ENCODE data around the gene GTF2IRD1. TPM values are rescaled to one million over a fixed set of nuclear protein-coding genes. Genes with fewer than 3 reads are reported as not detected.
"Not testable (repeated sequence)": the region's sequence is repeated elsewhere in the genome, so short reads cannot be mapped to it uniquely, and the experiment has no call there.

The GTF2IRD1 gene
- total RNA-seq, result not detected

- no peaks in the 10 kb centered on the region for H3K9me3 Mint-ChIP-seq
- peaks cover 0 to 9% of the 10 kb centered on the region in 2 donors for H3K4me1 Mint-ChIP-seq (ENCODE audit: low read depth in 2 of 2)
- H3K4me3 Mint-ChIP-seq, result peak within 1 kb of the TSS; percentile 53
- H3K27me3 Mint-ChIP-seq, result peaks cover 15 to 20% of the 10 kb centered on the region in 2 donors
- peak; percentile 49 for DNase-seq (ENCODE audit: low spot score)
- H3K27ac Mint-ChIP-seq, result peak within 1 kb of the TSS; percentile 26 to 62
- no peak for ATAC-seq
- no peaks in the 10 kb centered on the region for H3K36me3 Mint-ChIP-seq
Measured at GRCh38 chr7:74453322-74454011, at the start of gene GTF2IRD1. GTF2IRD1 (plus strand) TSS chr7:74453906; CDS start chr7:74508081, 54,175 bp downstream.

GRCh38 chr7:74404388-74404700, 49.4 kb upstream of the GTF2IRD1 start:
- Mint-ChIP-seq H3K4me3 (no peak overlapping the region), H3K9me3 (no peaks in the 10 kb centered on the region), H3K36me3 (no peaks in the 10 kb centered on the region), H3K27me3 (no peaks in the 10 kb centered on the region), H3K4me1 (ENCODE audit: low read depth in 2 of 2) (no peaks in the 10 kb centered on the region), H3K27ac (no peak overlapping the region)
- DNase-seq (ENCODE audit: low spot score) (no peak), ATAC-seq (no peak)

GRCh38 chr7:74404741-74405140, 49.0 kb upstream of the GTF2IRD1 start:
- no peak overlapping the region for H3K4me3 Mint-ChIP-seq
- DNase-seq (ENCODE audit: low spot score), result no peak
- no peaks in the 10 kb centered on the region for H3K27me3 Mint-ChIP-seq
- H3K27ac Mint-ChIP-seq, result no peak overlapping the region
- ATAC-seq, result no peak
- H3K36me3 Mint-ChIP-seq, result no peaks in the 10 kb centered on the region
- H3K9me3 Mint-ChIP-seq, result no peaks in the 10 kb centered on the region
- no peaks in the 10 kb centered on the region for H3K4me1 Mint-ChIP-seq (ENCODE audit: low read depth in 2 of 2)

DNA sequence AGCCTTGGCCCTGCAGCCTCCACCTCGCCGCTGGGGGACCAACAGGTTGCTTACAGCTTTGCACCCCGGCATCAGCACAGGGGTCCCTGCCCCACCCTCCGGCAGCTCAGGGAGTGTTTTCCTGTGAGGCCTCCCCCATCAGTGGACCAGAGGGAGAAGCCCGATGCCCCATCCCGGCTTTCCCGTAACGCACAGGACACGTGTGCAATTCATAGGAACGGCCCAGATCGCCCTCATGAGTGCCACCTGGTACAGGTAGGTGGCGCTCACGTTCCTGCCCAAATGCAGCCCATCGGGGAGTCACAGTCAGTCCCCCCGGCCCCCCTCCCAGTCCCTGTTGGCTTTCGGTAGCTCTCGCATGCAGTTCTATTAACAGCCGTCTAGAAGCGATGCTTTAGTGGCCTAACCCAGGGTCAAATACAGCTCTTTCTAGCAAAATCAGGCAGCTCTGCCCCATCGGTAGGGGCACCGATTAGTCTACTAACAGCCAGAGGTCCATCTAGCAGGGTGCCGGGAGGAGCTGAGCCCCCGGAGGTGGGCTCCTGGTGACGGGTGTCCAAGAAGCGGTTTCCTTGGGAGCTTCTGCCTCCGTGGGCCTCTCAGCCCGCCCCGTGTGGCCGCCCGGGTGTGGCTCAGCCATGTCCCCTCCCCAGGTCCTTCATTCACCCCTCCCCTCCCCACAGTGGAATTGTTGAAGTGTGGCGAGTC, 48.4 kb upstream of the GTF2IRD1 start:
- Mint-ChIP-seq H3K27ac (no peak overlapping the region), H3K4me3 (no peak overlapping the region), H3K4me1 (ENCODE audit: low read depth in 2 of 2) (no peaks in the 10 kb centered on the region), H3K27me3 (no peaks in the 10 kb centered on the region), H3K9me3 (no peaks in the 10 kb centered on the region), H3K36me3 (no peaks in the 10 kb centered on the region)
- no peak for DNase-seq (ENCODE audit: low spot score)
- ATAC-seq, result no peak

DNA sequence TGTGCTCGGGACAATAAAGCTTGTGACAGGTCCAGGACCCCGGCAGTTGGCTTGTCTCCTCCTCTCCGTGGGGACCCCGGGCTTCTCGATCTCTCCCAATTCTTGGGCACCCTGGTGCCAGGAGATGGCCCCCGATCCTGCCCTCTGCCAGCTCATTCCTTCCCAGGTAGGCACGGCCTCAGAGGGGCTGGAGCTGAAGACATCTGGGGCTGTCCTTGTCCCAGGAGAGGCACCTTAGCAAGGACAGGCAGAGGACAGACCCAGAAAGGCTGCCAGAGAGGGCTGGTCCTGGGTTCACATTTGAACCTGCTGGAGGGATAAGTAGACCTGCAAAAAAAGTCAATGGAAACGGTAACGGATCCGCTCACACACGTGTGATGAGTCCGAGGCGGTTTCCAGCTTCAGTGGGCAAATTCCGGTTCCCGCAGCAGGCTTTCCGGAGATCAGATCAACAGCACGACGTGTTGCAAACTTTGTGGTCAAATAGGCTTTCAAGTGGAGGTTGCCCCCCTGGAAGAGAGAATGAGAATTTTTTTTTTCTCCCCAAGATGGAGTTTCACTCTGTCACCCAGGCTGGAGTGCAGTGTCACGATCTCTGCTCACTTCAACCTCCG, 47.7 kb upstream of the GTF2IRD1 start:
- no peaks in the 10 kb centered on the region for H3K9me3 Mint-ChIP-seq
- H3K4me1 Mint-ChIP-seq (ENCODE audit: low read depth in 2 of 2), result no peaks in the 10 kb centered on the region
- H3K4me3 Mint-ChIP-seq, result no peak overlapping the region
- no peak overlapping the region for H3K27ac Mint-ChIP-seq
- no peak for DNase-seq (ENCODE audit: low spot score)
- no peaks in the 10 kb centered on the region for H3K36me3 Mint-ChIP-seq
- no peak for ATAC-seq
- H3K27me3 Mint-ChIP-seq, result peaks cover 0 to 3% of the 10 kb centered on the region in 2 donors

DNA sequence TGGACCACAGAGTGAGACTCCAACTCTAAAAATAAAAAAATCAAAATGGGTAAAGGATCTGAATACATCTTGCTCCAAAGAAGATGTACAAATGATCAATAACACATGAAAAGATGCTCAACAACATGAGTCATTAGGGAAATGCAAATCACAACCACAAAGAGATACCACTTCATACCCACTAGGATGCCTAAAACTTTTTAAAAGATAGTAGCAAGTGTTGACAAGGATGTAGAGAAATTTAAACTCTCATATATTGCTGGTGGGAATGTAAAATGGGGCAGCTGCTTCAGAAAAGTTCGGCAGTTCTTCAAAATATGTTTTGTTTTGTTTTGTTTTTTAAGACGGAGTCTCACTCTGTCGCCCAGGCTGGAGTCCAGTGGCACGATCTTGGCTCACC, 45.7 kb upstream of the GTF2IRD1 start:
- H3K27me3 Mint-ChIP-seq, result peaks cover 0 to 3% of the 10 kb centered on the region in 2 donors
- no peaks in the 10 kb centered on the region for H3K4me1 Mint-ChIP-seq (ENCODE audit: low read depth in 2 of 2)
- H3K27ac Mint-ChIP-seq, result no peak overlapping the region
- no peaks in the 10 kb centered on the region for H3K9me3 Mint-ChIP-seq
- DNase-seq (ENCODE audit: low spot score), result no peak
- ATAC-seq, result no peak
- H3K4me3 Mint-ChIP-seq, result no peak overlapping the region
- no peaks in the 10 kb centered on the region for H3K36me3 Mint-ChIP-seq

DNA sequence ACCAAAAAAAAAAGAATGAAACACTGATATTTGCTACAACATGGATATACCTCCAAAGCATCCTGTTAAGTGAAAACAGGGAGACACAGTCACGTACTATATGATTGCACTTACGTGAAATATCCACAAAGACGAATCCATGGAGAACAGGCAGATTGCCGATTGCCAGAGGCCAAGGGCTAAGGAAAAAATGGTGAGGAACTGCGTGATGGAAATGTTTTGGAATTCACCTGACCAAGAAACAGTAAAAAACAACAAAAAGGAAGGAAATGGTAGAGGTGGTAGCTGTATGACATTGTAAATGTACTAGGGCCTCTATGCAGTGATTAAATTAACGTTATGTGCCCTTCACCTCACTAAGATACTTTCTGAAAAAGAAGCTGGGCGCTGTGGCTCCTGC, 44.1 kb upstream of the GTF2IRD1 start:
- Mint-ChIP-seq H3K9me3 (no peaks in the 10 kb centered on the region), H3K36me3 (no peaks in the 10 kb centered on the region), H3K4me3 (no peak overlapping the region), H3K4me1 (ENCODE audit: low read depth in 2 of 2) (no peaks in the 10 kb centered on the region), H3K27ac (peak overlapping the region in 1 of 2 donors; percentile 56), H3K27me3 (peaks cover 0 to 3% of the 10 kb centered on the region in 2 donors)
- no peak for ATAC-seq
- DNase-seq (ENCODE audit: low spot score), result no peak

DNA sequence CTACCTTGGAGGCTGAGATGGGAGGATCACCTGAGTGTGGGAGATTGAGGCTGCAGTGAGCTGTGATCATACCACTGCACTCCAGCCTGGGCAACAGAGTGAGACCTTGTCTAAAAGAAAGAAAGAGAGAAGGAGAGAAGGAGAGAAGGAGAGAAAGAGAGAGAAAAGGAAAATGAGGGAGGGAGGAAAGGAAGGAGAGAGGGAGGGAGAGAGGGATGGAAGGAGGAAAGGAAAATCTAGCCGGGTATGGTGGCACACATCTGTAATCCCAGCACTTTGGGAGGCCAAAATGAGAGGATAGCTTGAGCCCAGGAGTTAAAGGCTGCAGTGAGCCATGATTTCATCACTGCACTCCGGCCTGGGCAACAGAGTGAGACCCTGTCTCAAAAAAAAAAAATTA, 42.9 kb upstream of the GTF2IRD1 start:
- Mint-ChIP-seq H3K4me1 (ENCODE audit: low read depth in 2 of 2) (no peaks in the 10 kb centered on the region), H3K27me3 (peaks cover 0 to 3% of the 10 kb centered on the region in 2 donors), H3K27ac (no peak overlapping the region), H3K4me3 (no peak overlapping the region), H3K9me3 (no peaks in the 10 kb centered on the region), H3K36me3 (no peaks in the 10 kb centered on the region)
- no peak for DNase-seq (ENCODE audit: low spot score)
- no peak for ATAC-seq

GRCh38 chr7:74411571-74411970, 42.1 kb upstream of the GTF2IRD1 start:
- not testable (repeated sequence) for ATAC-seq; H3K36me3 Mint-ChIP-seq; H3K27ac Mint-ChIP-seq; H3K4me3 Mint-ChIP-seq; DNase-seq (ENCODE audit: low spot score); H3K4me1 Mint-ChIP-seq (ENCODE audit: low read depth in 2 of 2); H3K27me3 Mint-ChIP-seq; H3K9me3 Mint-ChIP-seq

GRCh38 chr7:74412056-74412455, 41.6 kb upstream of the GTF2IRD1 start:
- H3K27me3 Mint-ChIP-seq, result peaks cover 0 to 3% of the 10 kb centered on the region in 2 donors
- DNase-seq (ENCODE audit: low spot score), result no peak
- H3K9me3 Mint-ChIP-seq, result no peaks in the 10 kb centered on the region
- H3K4me1 Mint-ChIP-seq (ENCODE audit: low read depth in 2 of 2), result no peaks in the 10 kb centered on the region
- no peak overlapping the region for H3K4me3 Mint-ChIP-seq
- H3K36me3 Mint-ChIP-seq, result no peaks in the 10 kb centered on the region
- ATAC-seq, result no peak
- H3K27ac Mint-ChIP-seq, result no peak overlapping the region

DNA sequence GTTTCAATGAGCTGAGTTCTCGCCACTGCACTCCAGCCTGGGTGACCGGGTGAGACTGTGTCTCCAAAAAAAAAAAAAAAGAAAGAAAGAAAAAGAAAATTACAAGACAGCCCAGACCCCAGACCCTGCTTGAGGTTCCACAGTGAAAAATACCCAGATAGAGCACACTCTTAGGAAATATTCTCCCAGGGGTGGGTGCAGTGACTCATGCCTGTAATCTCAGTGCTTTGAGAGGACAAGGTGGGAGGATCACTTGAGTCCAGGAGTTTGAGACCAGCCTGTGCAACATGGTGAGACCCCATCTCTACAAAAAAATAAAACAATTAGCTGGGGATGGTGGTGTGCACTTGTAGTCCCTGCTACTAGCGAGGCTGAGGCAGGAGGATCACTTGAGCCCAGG, 41.1 kb upstream of the GTF2IRD1 start:
- ATAC-seq (no peak), DNase-seq (ENCODE audit: low spot score) (no peak)
- no peaks in the 10 kb centered on the region for H3K4me1 Mint-ChIP-seq (ENCODE audit: low read depth in 2 of 2)
- H3K27ac Mint-ChIP-seq, result no peak overlapping the region
- H3K4me3 Mint-ChIP-seq, result no peak overlapping the region
- H3K36me3 Mint-ChIP-seq, result no peaks in the 10 kb centered on the region
- H3K9me3 Mint-ChIP-seq, result no peaks in the 10 kb centered on the region
- peaks cover 0 to 3% of the 10 kb centered on the region in 2 donors for H3K27me3 Mint-ChIP-seq

DNA sequence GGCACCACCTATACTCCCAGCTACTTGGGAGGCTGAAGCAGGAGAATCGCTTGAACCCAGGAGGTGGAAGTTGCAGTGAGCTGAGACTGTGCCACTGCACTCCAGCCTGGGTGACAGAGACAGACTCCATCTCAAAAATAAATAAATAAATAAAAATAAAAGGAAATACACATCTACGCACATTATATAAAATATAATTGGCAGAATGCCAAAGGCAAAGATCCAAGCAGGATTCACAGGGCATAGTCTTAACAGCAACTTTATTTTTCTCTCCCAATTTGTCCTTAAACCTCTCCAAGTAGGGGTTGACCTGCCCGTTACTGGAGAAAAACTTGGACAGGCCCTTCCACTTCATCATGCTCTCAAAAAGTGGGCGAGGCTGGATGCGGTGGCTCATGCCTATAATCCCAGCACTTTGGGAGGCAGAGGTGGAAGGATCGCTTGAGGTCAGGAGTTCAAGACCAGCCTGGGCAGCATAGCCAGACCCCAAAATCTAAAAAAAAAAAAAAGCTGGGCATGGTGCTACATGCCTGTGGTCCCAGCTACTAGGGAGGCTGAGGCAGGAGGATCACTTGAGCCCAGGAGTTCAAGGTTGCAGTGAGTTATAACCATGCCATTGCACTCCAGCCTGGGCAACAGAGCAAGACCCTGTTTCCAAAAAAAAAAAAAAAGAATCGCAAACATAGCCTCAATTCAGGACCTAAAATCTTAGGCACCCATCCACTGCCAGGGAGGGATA, 38.9 kb upstream of the GTF2IRD1 start:
- not testable (repeated sequence) for H3K36me3 Mint-ChIP-seq; H3K27me3 Mint-ChIP-seq; H3K4me3 Mint-ChIP-seq; H3K9me3 Mint-ChIP-seq; DNase-seq (ENCODE audit: low spot score); ATAC-seq; H3K27ac Mint-ChIP-seq; H3K4me1 Mint-ChIP-seq (ENCODE audit: low read depth in 2 of 2)

- H3K9me3 Mint-ChIP-seq, result no peaks in the 10 kb centered on the region
- peak; percentile 75 for DNase-seq (ENCODE audit: low spot score)
- peak; percentile 70 to 81 for ATAC-seq
- no peaks in the 10 kb centered on the region for H3K36me3 Mint-ChIP-seq
- H3K4me1 Mint-ChIP-seq (ENCODE audit: low read depth in 2 of 2), result no peaks in the 10 kb centered on the region
- H3K4me3 Mint-ChIP-seq, result no peak overlapping the region
- H3K27ac Mint-ChIP-seq, result no peak overlapping the region
- H3K27me3 Mint-ChIP-seq, result no peaks in the 10 kb centered on the region
Measured at GRCh38 chr7:74417419-74417971, 36.2 kb upstream of the GTF2IRD1 start.

Measured in natural killer cell treated with Interleukin-12 subunit alpha and Interleukin-12 subunit beta and Interleukin-15 and Interleukin-18, amount 100 ng/mL, for 72 hours (primary cell).